NCI-H2196 (cell line): ENCODE data around the gene CGB7.
A peak's percentile ranks its signal among the peaks of the same experiment; 100 is the strongest.

ENCODE experiments used
- DNase-seq: peaks from one replicate; lab custom pipeline; 2025; ENCODE audit not compliant: unreplicated experiment; lab: John Stamatoyannopoulos, UW

CGB7 gene

DNA sequence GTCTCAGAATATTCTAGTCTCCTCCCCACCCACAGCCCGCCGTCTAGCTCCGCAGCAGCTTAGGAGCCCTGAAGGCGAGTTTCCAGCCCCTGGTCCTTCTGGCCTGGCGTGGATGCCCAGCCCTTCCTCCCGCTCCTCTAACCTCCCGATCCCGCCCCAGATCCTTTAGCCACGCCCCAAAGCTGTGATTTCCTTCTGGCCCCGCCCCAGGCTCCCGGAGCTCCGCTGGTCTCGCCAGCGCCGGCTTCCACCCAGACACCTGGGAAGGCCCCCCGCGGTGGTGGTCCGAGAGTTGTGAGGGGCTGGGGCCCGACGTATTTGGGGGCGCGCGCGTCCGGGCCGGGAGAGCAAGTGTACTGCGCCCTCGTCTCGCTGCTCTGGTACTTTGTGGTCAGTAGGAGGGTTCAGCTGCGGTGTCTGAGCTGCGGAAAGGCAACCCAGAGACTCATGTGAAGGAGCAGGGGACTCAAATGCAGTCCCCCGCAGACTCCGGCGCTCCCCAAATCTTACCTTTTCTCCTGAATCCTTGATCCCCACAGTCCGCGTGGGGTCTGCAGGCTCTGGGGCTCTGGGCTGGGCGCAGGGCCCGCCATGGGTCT, at the start of gene CGB7:
CGB7 (minus strand) TSS at position 114 of the 599 bp plus-strand sequence. CDS start 2,374 bp downstream, outside the sequence.
- DNase-seq = peak; percentile 44

DNA sequence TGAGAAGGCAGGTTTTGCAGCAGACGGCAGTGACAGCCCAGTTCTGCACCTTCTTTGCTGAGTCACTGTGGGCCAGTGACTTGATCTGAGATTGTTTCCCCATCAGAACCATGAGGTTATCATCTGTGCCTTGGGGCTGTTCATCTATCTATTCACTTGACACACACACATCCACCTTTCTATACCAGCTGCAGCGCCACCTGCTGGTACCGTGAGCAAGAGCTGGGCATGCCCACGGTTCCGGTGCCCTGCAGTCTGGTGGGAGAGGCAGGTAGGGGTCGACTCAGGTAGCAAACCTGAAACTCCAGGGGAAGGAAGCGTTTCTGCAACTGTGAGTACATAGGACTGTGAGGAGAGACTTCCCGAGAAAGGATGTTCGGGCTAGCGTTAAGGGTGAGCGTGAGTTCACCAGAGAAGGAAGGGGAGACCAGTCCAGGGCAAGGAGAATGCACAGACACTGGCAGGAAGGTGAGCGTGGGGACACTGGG, 49.1 kb upstream of the CGB7 start:
- DNase-seq = peak; percentile 83

DNA sequence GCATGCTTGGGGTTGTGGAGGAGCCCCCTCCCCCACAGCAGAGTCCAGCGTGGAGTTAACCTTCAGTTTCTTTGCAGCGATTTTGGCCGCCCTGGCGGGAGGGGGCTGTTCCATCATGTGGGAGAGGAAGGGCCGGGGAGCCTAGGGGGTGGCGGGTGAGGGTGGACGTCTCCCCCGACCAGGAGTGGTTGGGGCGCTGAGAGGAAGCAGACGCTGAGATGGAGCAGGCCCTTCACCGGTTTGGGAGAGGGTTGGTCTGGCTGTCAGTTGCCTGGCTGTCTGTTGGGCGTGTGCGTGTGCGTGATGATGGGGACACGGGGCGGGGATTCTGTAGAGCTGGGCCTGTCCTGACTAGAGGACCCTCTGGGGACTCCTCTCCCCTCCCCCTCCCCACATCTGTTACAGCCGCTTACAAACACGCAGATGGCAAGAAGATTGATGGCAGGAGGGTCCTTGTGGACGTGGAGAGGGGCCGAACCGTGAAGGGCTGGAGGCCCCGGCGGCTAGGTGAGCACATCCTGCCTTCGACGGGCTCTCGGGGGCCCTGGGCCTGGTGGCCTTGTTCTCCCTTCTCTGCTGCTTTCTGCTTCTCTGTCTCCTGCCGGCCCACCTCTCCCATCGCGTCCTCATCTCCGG, 46.8 kb upstream of the CGB7 start:
- DNase-seq = no peak

DNA sequence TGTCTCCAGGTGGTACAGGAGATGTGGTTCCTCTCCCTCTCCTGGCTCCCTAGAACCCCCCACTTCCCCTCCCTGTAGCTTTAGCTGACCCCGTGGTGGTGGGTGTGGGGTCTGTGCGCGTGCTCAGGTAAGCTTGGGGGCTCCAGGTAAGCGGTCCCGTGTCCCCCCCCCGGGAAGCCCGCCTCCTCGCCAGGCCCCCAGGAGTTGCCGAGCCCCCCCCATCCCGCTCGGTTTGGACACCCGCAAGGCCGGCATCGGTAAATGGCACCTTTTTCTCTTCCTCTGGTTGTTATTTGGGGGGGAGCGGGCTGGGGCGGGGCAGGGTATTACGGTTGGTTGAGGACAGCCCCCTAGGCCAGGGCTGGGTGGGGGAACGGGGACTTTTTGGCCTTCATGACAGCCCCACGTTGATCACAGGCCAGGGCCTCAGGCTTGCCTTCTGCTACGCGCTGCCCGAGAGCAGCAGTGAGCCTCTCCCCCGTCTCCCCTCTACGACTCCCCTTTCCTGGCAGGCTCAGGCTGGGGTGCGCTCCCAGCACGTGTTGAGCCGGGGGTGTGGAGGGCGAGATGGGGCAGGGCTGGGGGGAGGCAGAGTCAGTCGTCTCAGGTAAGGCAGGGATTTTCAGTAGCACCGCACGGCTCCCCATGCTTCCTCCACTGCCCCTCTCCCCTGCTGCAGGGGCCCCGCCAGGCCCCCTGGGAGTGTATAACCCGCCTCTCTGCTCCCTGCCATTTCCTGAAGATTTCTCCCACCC, 46.0 kb upstream of the CGB7 start:
- DNase-seq = no peak

DNA sequence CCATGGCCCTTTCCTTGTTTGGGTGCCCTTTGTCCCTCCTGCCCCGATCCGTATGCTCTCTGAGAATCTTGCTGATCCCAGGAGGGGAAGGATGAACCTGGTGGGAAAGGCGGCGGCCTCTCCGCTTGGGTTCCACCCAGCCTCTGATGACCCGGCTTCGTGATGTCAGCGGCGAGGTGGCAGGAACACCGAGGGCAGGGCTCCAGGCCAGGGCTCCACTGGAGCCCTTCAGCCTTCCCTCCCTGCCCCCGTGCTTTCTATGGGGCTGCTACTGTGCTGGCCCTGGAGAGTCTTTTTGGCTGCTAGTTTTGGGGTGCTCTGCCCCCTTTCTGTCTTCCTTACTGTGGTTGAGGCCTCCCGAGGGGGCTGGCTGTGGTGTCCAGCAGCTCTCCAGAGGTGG, 44.8 kb upstream of the CGB7 start:
- DNase-seq = no peak

DNA sequence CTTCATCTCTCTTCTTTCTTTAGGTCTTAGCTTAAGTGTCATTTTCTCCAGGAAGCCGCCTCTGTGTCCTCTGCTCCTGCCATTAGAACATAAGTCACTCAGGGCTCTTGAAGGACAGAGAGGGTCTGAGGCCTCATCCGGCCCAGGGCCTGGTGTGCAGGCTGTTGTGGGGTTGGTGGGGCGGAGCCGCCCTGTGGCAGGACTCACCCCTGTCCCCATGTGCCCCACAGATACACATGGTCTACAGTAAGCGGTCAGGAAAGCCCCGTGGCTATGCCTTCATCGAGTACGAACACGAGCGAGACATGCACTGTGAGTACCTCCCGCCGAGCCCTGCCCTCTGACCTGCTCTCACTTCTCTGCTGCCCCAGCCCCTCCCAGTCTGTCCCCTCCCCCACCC, 43.6 kb upstream of the CGB7 start:
- no peak for DNase-seq

DNA sequence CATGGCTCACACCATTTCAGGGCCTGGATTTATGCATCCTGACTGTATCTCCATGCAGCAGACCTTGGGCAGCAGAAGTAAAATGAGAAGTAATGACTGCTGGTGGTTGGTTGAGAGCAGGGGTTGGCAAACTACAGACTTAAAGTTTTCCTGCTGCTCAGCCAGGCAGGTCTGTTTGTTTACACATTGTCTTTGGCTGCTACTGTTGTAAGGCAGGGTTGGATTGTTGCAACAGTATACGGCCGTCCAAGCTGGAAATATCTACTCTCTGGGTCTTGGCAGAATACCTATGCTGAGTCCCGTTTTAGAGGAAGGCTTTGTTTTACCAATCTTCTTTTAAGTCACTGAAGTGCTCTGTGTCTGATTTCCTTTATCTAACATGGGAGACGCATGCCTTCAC, 41.2 kb upstream of the CGB7 start:
- DNase-seq = no peak

DNA sequence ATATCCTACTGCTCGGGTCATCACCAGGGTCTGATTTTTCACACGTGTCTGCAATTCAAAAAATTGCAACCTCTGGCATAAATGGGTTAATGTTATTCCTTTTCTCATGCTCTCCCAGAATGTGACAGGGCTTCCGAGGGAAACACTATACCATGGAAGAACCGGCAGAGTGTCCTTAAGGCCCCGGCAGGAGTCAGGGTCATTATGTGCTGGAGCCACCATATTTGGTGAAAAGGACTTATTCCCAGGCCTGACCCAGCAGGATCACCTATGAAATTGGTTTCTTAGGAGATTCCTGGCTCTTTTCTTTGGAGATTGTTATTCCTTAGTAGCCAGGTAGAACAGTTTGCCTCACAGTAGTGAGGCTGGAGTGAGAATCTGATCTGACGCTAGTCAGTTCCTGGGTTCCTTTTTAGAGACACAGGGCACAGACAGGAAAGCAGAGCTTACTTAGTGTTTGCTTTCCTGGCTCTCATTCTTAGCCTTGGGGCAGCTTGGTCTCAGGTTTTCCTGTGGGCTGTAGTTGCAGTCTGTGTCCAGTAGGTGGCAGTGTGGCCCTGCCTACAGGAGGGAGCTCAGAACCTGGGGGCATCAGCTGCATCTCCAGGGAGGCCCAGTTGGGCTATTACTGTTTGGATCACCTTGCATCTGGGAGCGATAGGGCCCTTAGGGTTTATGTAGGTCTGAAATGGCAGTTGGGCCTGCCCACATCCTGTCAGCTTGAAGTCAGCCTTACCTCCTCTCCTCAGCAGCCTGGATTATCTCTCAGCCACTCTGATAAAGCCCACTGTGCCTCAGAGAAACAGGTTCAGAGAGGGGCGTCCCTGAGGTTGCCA, 40.1 kb upstream of the CGB7 start:
- peak; percentile 88 for DNase-seq

DNA sequence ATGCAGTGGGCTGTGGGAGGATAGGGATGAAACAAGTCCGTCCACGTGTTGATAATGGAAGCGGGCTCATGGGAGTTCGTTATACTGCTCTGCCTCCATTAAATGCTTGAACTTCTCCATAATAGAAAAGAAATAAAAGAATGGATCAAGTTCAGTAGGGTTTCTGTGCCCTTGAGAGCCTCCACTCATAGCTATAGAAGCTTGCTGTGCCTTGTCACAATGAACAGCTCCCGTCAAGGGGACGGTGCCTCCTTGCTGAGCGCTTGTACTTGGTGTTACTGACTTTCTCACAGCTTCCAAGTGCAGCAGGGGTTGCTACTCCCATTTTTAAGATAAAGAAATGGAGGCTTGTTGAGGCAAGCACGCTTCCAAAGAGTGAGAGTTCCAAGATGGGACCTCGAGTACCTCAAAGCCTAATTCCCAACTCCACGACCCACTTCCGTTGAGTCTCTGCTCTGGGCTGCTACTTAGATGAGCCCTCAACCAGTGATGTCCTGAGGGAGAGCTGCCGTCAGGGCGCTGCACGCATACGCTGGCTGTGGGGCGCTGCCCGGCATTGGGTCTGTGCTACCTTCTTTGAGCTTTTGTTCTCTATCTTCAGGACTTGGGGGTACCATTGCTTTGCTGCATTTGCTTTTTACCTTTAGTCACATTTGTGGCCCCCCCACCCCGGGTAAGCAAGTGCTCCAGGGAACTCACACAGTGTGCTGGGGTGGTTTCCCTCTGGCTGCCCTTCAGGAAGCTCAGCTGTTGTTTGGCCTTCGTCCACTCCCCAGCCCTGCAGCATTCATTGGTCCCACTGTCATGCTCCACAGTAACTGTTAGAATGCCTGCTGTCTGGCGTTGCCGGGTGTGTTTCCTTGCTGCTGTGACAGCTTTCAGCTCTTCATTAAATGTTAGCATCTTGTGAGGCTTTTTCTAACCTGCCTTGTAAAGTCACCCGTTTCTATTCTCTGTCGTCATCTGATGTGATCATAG, 37.2 kb upstream of the CGB7 start:
- DNase-seq = no peak

DNA sequence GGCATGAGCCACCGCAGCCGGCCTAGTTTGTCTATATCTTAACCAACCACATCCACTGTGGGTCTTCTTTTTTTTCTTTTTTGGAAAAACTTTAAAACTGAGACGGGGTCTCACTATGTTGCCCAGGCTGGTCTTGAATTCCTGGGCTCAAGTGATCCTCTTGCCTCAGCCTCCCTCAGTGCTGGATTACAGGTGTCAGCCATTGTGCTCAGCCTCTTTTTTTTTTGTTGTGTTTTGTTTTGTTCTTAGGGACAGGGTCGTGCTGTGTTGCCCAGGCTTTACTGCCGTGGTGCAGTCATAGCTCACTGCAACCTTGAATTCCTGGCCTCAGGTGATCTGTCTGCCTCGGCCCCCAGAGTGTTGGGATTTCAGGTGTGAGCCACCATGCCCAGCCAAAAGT, 35.1 kb upstream of the CGB7 start:
- DNase-seq = no peak

DNA sequence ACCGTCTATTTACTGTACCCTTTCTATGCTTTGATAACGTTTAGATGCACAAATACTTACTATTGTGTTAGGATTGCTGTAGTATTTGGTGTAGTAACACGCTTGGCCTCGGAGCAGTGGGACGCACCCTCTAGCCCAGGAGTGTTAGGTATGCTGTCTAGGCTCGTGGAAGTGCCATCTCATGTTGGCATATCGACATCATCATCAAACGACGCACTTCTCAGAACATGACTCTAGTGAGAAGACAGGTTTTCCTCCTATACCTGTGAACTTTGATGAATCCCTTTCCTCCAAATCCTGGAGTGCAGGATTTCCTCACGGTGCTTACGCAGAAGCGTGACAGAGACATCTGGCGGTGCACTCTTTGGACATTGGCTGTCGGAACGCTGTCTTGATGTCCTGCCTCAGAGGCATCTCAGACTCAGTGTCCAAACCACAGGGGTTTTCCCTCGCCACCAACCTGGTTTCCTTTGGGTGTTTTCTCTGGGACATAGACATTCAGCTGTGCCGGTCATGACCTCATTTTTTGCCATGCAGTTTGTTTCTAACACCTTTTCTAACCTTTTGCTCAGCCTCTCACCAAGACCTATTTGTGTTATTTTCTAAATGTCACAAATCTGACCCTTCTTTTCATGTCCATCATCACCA, 34.0 kb upstream of the CGB7 start:
- no peak for DNase-seq

DNA sequence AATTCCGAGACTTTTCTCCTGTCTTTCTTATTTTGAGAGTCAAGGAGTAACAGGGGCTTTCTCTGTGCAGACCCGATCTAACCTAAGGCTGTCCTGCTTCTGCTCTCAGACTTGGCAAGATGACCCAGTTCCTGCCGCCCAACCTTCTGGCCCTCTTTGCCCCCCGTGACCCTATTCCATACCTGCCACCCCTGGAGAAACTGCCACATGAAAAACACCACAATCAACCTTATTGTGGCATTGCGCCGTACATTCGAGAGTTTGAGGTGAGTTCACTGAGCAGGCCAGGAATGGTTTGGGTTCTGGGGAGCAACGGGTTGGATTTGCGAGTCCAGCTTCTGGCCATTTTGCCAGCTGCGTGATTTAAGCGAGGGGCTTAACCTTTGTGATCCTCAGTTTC, 28.7 kb upstream of the CGB7 start:
- no peak for DNase-seq

DNA sequence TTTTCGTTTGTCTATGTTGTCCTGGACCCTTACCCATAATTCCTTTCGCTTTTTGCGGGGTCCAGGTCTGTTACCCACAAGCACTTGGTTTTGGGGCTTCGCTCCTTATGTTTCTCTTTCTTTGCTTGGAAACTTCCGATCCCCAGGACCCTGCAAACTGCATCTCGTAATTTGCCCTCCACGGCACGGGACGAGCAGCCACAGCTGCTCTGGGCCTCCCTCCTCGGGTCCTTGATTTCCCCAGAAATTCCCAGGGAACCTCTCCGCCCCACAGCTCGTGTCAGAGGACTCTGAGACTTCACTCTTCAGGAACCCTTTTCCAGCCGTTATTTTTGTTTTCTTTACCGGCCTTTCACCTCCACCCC, 28.3 kb upstream of the CGB7 start:
- no peak for DNase-seq

DNA sequence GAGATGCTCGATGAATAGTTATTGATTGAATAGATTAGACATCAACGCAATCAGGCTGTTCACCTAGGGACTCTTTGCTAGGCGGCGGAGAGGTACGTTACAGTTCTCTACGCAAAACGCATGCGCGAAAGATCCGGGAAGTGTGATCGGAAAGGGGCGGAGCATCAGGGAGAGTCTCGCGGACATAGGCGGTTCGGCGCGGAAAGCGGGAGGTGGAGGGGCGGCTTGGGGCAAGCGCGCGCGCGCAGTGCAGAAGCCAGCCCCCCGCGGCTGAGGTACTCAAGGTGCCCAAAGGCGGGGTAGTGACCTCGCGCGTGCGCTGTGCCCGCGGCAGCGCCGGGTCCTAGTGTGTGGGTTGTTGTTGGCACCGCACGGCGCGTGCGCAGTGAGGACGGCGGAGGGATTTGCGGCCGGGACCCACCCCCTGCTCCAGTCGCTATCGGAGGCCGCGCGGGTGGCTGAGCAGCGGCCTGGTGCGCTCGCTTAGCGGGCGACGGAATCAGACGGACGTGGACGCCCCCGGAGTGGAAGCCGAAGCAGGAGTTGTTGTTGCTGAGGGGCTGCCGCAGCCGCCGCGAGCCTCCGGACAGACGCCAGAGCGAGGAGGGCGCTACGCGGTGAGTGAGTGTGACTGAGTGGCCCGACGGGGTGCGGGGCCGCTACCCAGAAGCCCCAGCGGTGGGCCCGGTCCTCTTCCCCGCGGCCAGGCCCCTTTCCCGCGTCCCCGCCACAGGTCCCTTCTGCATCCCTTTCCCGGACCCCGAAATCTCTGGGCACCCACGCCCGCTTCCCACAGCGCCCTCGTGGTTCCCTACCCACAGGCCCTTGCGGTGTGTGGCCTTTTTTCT, 27.7 kb upstream of the CGB7 start, which contains the start of gene SNRNP70:
SNRNP70 (plus strand) TSS at position 432 of the 848 bp plus-strand sequence. CDS start 964 bp downstream, outside the sequence.
- peak; percentile 100 for DNase-seq

DNA sequence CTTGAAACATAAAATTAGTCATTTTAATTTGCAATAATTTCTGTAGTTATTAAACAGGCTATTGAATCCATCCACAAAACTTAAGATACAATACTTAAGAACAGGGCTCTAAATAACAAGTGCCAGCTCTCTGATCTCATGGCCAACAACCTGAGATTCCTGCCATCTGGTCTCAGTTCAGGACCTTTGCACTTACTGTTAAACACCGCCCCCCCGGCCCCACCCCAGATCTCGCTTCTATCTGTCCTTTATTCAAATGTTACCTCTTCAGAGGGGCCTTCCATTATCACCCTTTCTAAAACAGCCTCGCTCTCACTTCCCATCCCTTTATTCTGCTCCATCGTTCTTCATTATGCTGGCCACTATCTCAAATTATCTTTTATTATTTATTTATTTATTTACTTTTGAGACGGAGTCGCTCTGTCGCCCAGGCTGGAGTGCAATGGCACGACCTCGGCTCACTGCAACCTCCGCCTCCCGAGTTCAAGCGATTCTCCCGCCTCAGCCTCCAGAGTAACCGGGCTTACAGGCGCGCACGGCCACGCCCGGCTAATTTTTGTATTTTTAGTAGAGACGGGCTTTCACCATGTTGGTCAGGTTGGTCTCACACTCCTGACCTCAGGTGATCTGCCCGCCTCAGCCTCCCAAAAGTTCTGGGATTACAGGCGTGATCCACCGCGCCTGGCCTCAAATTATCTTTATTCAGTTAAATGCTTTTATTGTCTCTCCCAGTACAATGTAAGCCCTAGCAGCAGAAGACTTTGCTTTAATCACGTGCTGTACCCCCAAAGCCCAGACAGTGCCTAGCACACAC, 26.9 kb upstream of the CGB7 start:
- DNase-seq = no peak

DNA sequence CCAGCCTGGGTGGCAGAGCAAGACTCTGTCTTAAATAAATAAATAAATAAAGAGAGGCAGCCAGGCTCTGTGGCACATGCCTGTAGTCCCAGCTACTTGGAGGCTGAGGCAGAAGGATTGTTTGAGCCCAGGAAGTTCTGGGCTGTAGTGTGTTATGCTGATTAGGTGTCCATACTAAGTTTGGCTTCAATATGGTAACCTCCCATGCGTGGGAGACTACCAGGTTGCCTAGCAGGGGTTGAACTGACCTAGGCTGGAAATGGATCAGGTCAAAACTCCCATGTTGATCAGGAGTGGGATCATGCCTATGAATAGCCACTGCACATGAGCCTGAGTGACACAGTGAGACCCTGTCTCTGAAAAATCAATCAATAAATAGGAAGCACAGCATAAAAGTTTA, 23.7 kb upstream of the CGB7 start:
- DNase-seq = no peak

DNA sequence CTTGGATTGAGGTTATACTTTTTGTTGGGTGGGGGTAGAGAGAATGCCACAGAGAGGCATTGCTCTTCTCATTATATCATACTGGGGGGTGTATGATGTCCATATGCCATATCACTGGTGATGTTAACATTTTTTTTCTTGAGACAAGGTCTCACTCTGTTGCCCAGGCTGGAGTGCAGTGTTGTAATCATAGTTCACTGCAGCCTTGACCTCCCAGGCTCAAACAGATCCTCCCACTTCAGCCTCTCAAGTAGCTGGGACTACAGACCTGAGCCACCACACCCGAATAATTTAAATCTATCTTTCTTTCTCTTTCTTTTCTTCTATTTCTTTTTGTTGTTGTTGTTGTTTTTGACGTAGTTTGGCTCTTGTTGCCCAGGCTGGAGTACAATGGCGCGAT, 22.8 kb upstream of the CGB7 start:
- DNase-seq = no peak

DNA sequence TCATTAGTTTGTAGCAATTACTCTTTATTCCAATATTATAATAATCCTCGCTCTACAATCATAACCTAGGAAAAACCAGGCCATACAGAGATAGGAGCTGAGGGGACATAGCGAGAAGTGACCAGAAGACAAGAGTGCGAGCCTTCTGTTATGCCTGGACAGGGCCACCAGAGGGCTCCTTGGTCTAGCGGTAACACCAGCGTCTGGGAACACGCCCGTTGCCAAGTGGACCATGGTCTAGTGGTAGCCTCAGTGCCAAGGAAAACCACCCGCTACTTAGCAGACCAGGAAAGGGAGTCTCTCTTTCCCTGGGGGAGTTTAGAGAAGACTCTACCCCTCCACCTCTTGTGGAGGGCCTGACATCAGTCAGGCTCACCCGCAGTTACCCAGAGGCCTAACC, 17.3 kb upstream of the CGB7 start:
- DNase-seq = peak; percentile 71
